ENCODE data around the gene RETN. TPM values are rescaled to one million over a fixed set of nuclear protein-coding genes. Genes with fewer than 3 reads are reported as not detected.

RETN gene
- total RNA-seq, 2 experiments from 2014 or later: not detected

DNA sequence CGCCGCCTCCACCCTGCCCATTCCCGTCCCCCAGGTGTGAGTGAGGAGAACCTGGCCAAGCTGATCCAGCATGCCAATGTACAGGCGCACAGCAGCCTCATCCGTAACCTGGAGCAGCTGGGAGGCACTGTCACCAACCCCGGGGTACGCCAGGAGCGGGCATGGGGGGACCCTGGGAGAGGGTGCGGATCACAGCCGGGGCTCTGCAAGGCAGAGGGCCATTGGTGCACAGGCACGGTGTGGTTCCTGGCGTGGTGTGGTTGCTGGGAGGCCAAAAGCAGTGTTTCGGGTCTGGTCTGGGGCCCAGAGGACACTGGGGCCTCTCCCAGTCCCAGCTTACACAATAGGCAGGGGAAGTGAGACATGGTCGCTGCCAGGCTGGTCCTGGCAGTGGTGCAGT lies 23.7 kb upstream of the RETN start:
- no peak overlapping the region for H3K27ac ChIP-seq (ENCODE audit: low read depth, low read length, poor library complexity, severe bottlenecking)
- no peaks in the 10 kb centered on the region for H3K9me3 ChIP-seq (ENCODE audit: low read length)
- TF ChIP-seq EZH2phosphoT487 (IDR thresholded peaks at IDR 0.05; ENCODE audit: borderline replicate concordance, low read depth, low read length): no peak
- TF ChIP-seq, protein P1, sequence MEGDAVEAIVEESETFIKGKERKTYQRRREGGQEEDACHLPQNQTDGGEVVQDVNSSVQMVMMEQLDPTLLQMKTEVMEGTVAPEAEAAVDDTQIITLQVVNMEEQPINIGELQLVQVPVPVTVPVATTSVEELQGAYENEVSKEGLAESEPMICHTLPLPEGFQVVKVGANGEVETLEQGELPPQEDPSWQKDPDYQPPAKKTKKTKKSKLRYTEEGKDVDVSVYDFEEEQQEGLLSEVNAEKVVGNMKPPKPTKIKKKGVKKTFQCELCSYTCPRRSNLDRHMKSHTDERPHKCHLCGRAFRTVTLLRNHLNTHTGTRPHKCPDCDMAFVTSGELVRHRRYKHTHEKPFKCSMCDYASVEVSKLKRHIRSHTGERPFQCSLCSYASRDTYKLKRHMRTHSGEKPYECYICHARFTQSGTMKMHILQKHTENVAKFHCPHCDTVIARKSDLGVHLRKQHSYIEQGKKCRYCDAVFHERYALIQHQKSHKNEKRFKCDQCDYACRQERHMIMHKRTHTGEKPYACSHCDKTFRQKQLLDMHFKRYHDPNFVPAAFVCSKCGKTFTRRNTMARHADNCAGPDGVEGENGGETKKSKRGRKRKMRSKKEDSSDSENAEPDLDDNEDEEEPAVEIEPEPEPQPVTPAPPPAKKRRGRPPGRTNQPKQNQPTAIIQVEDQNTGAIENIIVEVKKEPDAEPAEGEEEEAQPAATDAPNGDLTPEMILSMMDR (conservative IDR thresholded peaks at IDR 0.05; ENCODE audit: low read length): no peak
- no peak overlapping the region for H2AFZ ChIP-seq (ENCODE audit: low read length)
- ChIA-PET POLR2A (no interaction called here), CTCF (ENCODE audit: unreplicated experiment) (no interaction called here)
- no peak for DNase-seq (ENCODE audit: low spot score)
- H4K20me1 ChIP-seq (ENCODE audit: insufficient read depth, low read length): no peaks in the 10 kb centered on the region
- intact Hi-C loops (cut with micrococcal nuclease; ENCODE audit: unreplicated experiment): no loop called here
- H3K4me1 ChIP-seq (ENCODE audit: insufficient read depth, low read length, poor library complexity, severe bottlenecking): no peaks in the 10 kb centered on the region
- no peak overlapping the region for H3K4me2 ChIP-seq (ENCODE audit: low read length)
- H3K4me3 ChIP-seq (ENCODE audit: low read depth, low read length, poor library complexity, severe bottlenecking): no peak overlapping the region
- no peaks in the 10 kb centered on the region for H3K79me2 ChIP-seq (ENCODE audit: insufficient read depth, low read depth, low read length)
- H3K9me2 ChIP-seq (ENCODE audit: insufficient read depth, low read length): no peaks in the 10 kb centered on the region
- no peaks in the 10 kb centered on the region for H3K36me3 ChIP-seq (ENCODE audit: insufficient read depth, low read length)
- no TSS peak for BruUV-seq (replicated peaks)

DNA sequence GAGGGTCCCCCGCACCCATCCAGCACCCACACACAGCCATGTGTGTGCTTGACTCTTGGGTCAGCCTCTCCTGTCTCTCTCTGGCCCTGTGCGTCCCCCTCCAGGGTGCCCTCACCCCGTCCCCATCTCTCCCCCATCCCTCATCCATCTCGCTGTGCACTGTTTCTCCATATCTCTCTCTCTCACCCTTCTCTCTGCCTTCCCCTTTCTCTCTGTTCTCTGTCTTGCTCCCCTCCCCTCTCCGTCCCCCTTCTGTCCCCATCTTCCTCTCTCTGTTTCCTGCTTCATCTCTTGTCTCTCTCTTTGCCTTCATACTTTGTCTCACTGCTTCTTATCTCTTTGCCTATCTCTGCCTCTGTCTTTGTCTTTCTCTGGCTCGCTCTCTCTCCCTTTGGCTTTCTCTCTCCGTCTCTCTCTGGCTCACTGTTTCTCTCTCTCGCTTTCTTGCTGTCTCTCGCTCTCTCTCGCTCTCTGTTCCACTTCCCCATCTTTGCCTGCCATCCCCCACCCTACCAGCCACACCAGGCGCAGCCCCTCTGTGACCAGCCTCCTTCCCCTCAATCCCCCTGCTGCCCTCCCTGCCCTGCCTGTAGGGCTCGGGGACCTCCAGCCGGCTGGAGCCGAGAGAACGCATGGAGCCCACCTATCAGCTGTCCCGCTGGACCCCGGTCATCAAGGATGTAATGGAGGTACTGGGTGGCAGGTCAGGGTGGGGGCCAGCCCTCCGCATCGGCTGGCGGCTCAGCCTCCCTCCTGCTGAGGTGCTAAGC lies 23.0 kb upstream of the RETN start:
- ChIA-PET POLR2A (no interaction called here), CTCF (ENCODE audit: unreplicated experiment) (no interaction called here)
- Histone ChIP-seq H3K4me1 (ENCODE audit: insufficient read depth, low read length, poor library complexity, severe bottlenecking) (no peaks in the 10 kb centered on the region), H3K36me3 (ENCODE audit: insufficient read depth, low read length) (no peaks in the 10 kb centered on the region), H3K79me2 (ENCODE audit: insufficient read depth, low read depth, low read length) (no peaks in the 10 kb centered on the region), H3K9me2 (ENCODE audit: insufficient read depth, low read length) (no peaks in the 10 kb centered on the region), H2AFZ (ENCODE audit: low read length) (no peak overlapping the region), H3K4me3 (ENCODE audit: low read depth, low read length, poor library complexity, severe bottlenecking) (no peak overlapping the region), H3K4me2 (ENCODE audit: low read length) (no peak overlapping the region), H4K20me1 (ENCODE audit: insufficient read depth, low read length) (no peaks in the 10 kb centered on the region), H3K9me3 (ENCODE audit: low read length) (no peaks in the 10 kb centered on the region), H3K27ac (ENCODE audit: low read depth, low read length, poor library complexity, severe bottlenecking) (no peak overlapping the region)
- intact Hi-C loops (cut with micrococcal nuclease; ENCODE audit: unreplicated experiment): no loop called here
- no peak for DNase-seq (ENCODE audit: low spot score)
- no peak for TF ChIP-seq EZH2phosphoT487 (IDR thresholded peaks at IDR 0.05; ENCODE audit: borderline replicate concordance, low read depth, low read length)
- TF ChIP-seq, protein P1 (conservative IDR thresholded peaks at IDR 0.05; ENCODE audit: low read length): no peak
- BruUV-seq (replicated peaks): no TSS peak

DNA sequence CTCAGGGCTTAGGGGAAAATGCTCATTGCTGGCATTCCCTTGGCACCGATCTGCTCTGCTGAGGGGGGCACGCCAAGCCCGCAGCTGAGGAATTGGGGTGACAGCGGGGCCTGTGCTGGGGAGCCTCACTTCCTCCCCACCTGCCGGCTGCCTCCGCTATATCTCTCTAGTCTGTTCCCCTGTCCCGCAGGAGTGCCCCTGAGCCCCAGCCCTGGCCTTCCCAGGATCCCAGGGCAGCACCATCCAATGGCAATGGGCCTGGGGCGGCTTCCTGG lies 22.5 kb upstream of the RETN start:
- POLR2A ChIA-PET: no interaction called here
- Histone ChIP-seq H2AFZ (ENCODE audit: low read length) (no peak overlapping the region), H3K9me3 (ENCODE audit: low read length) (no peaks in the 10 kb centered on the region), H3K4me2 (ENCODE audit: low read length) (no peak overlapping the region), H3K4me3 (ENCODE audit: low read depth, low read length, poor library complexity, severe bottlenecking) (no peak overlapping the region), H3K36me3 (ENCODE audit: insufficient read depth, low read length) (no peaks in the 10 kb centered on the region), H3K27ac (ENCODE audit: low read depth, low read length, poor library complexity, severe bottlenecking) (no peak overlapping the region), H4K20me1 (ENCODE audit: insufficient read depth, low read length) (no peaks in the 10 kb centered on the region), H3K9me2 (ENCODE audit: insufficient read depth, low read length) (no peaks in the 10 kb centered on the region), H3K4me1 (ENCODE audit: insufficient read depth, low read length, poor library complexity, severe bottlenecking) (no peaks in the 10 kb centered on the region), H3K79me2 (ENCODE audit: insufficient read depth, low read depth, low read length) (no peaks in the 10 kb centered on the region)
- intact Hi-C loops (cut with micrococcal nuclease; ENCODE audit: unreplicated experiment): no loop called here
- CTCF ChIA-PET (ENCODE audit: unreplicated experiment): no interaction called here
- no peak for TF ChIP-seq EZH2phosphoT487 (IDR thresholded peaks at IDR 0.05; ENCODE audit: borderline replicate concordance, low read depth, low read length)
- TF ChIP-seq, protein P1 (conservative IDR thresholded peaks at IDR 0.05; ENCODE audit: low read length): no peak
- DNase-seq (ENCODE audit: low spot score): no peak
- no TSS peak for BruUV-seq (replicated peaks)

Measured in OCI-LY7 (cell line).